ENCODE measurements around the gene CYP2A13. TPM values are rescaled to one million over a fixed set of nuclear protein-coding genes. Genes with fewer than 3 reads are reported as not detected.
"Not testable (repeated sequence)": the region's sequence is repeated elsewhere in the genome, so short reads cannot be mapped to it uniquely, and the experiment has no call there.

The CYP2A13 gene
- polyA plus RNA-seq, 1 donor from 2014 or later, result not detected

DNA sequence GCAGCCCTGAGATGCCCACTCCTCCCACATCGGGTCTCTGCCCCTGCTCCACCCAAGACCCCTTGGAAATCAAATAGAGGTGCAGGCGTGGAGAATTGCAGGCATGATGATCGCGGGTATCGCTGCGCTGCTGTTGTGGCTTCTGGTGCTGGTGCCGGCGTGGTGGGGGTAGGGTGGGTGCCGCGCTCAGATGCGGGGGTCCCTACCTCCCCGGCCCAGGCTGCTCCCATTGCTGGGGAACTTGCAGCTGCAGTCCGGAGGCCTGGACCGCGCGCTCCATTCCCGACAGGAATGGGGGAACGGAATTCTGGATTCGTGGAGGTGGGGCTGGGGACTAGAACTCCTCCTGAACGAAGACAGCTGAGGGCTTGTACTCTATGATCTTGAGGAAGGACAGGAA is 46.4 kb downstream of the CYP2A13 start:
- Histone ChIP-seq H3K36me3 (ENCODE audit: insufficient read depth, low read length) (no peaks in the 10 kb centered on the region), H3K27ac (ENCODE audit: low read length) (no peak overlapping the region), H4K20me1 (ENCODE audit: insufficient read depth) (no peaks in the 10 kb centered on the region)

DNA sequence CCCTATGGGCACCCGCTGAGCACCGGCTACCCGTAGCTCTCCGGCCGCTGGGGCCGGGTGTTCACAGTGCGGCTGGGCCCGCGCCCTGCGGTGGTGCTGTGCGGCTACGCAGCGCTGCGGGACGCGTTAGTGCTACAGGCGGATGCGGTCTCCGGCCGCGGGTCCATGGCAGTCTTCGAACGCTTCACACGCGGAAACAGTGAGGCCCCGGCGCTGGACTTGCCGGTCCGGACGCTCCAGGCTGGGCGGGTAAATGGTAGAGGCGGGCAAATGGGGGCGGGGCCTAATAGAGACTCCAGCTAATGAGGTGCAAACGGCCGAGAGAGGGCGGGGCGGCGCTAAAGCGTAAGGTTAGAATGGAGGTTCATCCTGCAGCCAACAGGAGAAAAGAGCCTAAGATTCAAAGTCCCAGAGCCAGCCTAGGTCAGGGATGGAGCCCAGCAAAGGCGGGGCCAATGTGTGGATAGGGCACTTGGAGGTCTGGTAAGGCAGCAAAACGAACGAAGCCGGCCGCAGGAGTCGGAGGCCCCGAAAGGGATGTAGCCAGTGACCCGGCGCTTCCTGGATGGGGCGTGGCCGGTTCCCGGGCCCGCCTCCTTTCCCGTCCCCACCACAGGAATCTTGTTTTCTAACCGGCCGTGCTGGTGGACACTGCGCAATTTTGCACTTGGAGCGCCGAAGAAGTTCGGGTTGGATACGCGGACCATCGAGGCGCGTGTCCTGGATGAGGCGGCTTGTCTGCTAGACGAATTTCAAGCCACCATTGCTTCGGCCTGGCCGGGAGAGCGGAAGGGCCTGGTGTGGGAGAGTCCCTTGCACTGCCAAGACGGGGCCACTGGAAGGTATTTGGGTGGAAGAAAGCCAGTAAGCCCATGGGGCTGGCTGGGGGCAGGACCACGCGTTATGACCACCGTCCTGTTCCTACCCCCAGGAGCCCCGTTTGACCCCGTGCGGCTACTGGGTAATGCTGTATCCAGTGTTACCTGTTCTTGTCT is 47.4 kb downstream of the CYP2A13 start:
- not testable (repeated sequence) for H3K9ac ChIP-seq (ENCODE audit: low read length); H4K20me1 ChIP-seq (ENCODE audit: insufficient read depth); H3K79me2 ChIP-seq (replicated peaks; ENCODE audit: insufficient read depth, low read length); H3F3A ChIP-seq (ENCODE audit: insufficient read depth, low read length, poor library complexity, severe bottlenecking); H3K36me3 ChIP-seq (ENCODE audit: insufficient read depth, low read length); H3K27me3 ChIP-seq (ENCODE audit: insufficient read depth, low read depth, low read length); H2AFZ ChIP-seq (ENCODE audit: low read depth, low read length); H3K9me3 ChIP-seq (ENCODE audit: low read length); H3K4me2 ChIP-seq (ENCODE audit: low read length); H3K9me2 ChIP-seq (ENCODE audit: insufficient read depth, low read length); H3K27ac ChIP-seq (ENCODE audit: low read length)
- peak overlapping the region; percentile 51 for H3K4me3 ChIP-seq (ENCODE audit: low read length)

More for the DNA sequence above, 46.4 kb downstream of the CYP2A13 start:
- no peak overlapping the region for H3K9ac ChIP-seq (ENCODE audit: low read length)
- no peak overlapping the region for H3K4me2 ChIP-seq (ENCODE audit: low read length)
- no peaks in the 10 kb centered on the region for H3K9me2 ChIP-seq (ENCODE audit: insufficient read depth, low read length)
- H3K27me3 ChIP-seq (ENCODE audit: insufficient read depth, low read depth, low read length), result no peaks in the 10 kb centered on the region
- no peaks in the 10 kb centered on the region for H3K79me2 ChIP-seq (replicated peaks; ENCODE audit: insufficient read depth, low read length)
- no peak for TF ChIP-seq POLR2AphosphoS5 (IDR thresholded peaks at IDR 0.05)
- TF ChIP-seq, protein P1, sequence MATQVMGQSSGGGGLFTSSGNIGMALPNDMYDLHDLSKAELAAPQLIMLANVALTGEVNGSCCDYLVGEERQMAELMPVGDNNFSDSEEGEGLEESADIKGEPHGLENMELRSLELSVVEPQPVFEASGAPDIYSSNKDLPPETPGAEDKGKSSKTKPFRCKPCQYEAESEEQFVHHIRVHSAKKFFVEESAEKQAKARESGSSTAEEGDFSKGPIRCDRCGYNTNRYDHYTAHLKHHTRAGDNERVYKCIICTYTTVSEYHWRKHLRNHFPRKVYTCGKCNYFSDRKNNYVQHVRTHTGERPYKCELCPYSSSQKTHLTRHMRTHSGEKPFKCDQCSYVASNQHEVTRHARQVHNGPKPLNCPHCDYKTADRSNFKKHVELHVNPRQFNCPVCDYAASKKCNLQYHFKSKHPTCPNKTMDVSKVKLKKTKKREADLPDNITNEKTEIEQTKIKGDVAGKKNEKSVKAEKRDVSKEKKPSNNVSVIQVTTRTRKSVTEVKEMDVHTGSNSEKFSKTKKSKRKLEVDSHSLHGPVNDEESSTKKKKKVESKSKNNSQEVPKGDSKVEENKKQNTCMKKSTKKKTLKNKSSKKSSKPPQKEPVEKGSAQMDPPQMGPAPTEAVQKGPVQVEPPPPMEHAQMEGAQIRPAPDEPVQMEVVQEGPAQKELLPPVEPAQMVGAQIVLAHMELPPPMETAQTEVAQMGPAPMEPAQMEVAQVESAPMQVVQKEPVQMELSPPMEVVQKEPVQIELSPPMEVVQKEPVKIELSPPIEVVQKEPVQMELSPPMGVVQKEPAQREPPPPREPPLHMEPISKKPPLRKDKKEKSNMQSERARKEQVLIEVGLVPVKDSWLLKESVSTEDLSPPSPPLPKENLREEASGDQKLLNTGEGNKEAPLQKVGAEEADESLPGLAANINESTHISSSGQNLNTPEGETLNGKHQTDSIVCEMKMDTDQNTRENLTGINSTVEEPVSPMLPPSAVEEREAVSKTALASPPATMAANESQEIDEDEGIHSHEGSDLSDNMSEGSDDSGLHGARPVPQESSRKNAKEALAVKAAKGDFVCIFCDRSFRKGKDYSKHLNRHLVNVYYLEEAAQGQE (IDR thresholded peaks at IDR 0.05; ENCODE audit: borderline replicate concordance), result no peak
- H3K9me3 ChIP-seq (ENCODE audit: low read length), result no peaks in the 10 kb centered on the region
- H3F3A ChIP-seq (ENCODE audit: insufficient read depth, low read length, poor library complexity, severe bottlenecking), result no peaks in the 10 kb centered on the region
- no peak overlapping the region for H2AFZ ChIP-seq (ENCODE audit: low read depth, low read length)
- H3K4me3 ChIP-seq (ENCODE audit: low read length), result no peak overlapping the region

DNA sequence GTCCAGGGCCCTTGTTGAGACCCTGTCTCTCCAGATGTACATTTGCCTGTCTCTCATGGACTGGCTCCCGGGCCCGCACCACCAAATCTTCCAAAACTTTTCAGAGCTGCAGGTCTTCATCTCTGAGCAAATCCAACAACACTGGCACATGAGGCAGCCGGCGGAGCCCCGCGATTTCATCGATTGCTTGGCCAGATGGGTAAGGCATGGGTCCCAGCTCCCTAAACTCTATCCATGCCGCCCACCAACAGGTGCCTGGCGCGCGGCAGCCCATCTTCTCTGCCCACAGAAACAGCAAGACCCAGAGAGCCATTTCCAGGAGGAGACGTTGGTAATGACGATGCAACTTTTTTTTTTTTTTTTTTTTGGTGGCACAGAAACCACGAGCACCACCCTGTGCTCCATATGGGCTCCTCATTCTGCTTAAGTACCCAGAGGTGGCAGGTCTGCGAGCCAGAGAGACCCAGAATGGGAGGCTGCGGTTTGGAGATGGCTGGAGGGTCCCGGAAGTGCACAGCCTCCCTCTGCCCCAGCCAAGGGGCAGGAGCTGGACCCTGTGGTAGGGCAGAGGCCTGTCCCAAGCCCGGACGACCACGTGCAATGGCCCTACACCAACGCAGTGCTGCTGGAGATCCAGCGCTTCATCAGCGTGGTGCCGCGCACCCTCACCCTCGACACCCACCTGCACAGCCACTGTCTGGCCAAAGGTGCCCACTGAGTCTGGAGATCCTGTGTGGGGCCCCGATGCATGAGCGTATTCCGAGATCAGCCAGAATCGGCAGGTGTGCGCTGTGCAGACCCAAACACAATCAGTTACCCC is 48.6 kb downstream of the CYP2A13 start:
- no peak overlapping the region for H3K4me2 ChIP-seq (ENCODE audit: low read length)
- TF ChIP-seq SMC3 (conservative IDR thresholded peaks at IDR 0.05; ENCODE audit: poor library complexity) (no peak), POLR2AphosphoS5 (IDR thresholded peaks at IDR 0.05) (no peak), RAD21 (conservative IDR thresholded peaks at IDR 0.05) (no peak), EZH2 (IDR thresholded peaks at IDR 0.05; ENCODE audit: borderline replicate concordance, insufficient read depth, low read length, poor library complexity, severe bottlenecking) (no peak), TAF1 (IDR thresholded peaks at IDR 0.05; ENCODE audit: low read depth) (no peak)
- TF ChIP-seq, protein P1 (IDR thresholded peaks at IDR 0.05; ENCODE audit: borderline replicate concordance), result no peak
- TF ChIP-seq, protein P2, sequence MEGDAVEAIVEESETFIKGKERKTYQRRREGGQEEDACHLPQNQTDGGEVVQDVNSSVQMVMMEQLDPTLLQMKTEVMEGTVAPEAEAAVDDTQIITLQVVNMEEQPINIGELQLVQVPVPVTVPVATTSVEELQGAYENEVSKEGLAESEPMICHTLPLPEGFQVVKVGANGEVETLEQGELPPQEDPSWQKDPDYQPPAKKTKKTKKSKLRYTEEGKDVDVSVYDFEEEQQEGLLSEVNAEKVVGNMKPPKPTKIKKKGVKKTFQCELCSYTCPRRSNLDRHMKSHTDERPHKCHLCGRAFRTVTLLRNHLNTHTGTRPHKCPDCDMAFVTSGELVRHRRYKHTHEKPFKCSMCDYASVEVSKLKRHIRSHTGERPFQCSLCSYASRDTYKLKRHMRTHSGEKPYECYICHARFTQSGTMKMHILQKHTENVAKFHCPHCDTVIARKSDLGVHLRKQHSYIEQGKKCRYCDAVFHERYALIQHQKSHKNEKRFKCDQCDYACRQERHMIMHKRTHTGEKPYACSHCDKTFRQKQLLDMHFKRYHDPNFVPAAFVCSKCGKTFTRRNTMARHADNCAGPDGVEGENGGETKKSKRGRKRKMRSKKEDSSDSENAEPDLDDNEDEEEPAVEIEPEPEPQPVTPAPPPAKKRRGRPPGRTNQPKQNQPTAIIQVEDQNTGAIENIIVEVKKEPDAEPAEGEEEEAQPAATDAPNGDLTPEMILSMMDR (IDR thresholded peaks at IDR 0.05; ENCODE audit: poor library complexity, severe bottlenecking), result no peak
- no peak overlapping the region for H3K9ac ChIP-seq (ENCODE audit: low read length)

More for the DNA sequence above, 48.6 kb downstream of the CYP2A13 start:
- Histone ChIP-seq H4K20me1 (ENCODE audit: insufficient read depth) (no peaks in the 10 kb centered on the region), H3K9me3 (ENCODE audit: low read length) (no peaks in the 10 kb centered on the region), H3K36me3 (ENCODE audit: insufficient read depth, low read length) (no peaks in the 10 kb centered on the region), H3F3A (ENCODE audit: insufficient read depth, low read length, poor library complexity, severe bottlenecking) (no peaks in the 10 kb centered on the region), H3K79me2 (replicated peaks; ENCODE audit: insufficient read depth, low read length) (no peaks in the 10 kb centered on the region), H3K27me3 (ENCODE audit: insufficient read depth, low read depth, low read length) (no peaks in the 10 kb centered on the region), H3K9me2 (ENCODE audit: insufficient read depth, low read length) (no peaks in the 10 kb centered on the region), H3K4me3 (ENCODE audit: low read length) (no peak overlapping the region), H2AFZ (ENCODE audit: low read depth, low read length) (no peak overlapping the region), H3K27ac (ENCODE audit: low read length) (no peak overlapping the region)

All from neural cell (in vitro differentiated cells).